ENCODE data around the gene PCDHGA1.
"Not testable (repeated sequence)": the region's sequence is repeated elsewhere in the genome, so short reads cannot be mapped to it uniquely, and the experiment has no call there.

PCDHGA1 gene

GRCh38 chr5:141402553-141403243 lies 72.4 kb downstream of the PCDHGA1 start, which contains the start of gene PCDHGA9:
PCDHGA9 (plus strand) TSS chr5:141402778; CDS start chr5:141402953, 175 bp downstream.
- peaks cover 33% of the 10 kb centered on the region for H3K9me3 ChIP-seq (ENCODE audit: control insufficient read depth, insufficient read depth, low read length)
- H4K20me1 ChIP-seq (ENCODE audit: control insufficient read depth, insufficient read depth, low read depth, low read length): no peaks in the 10 kb centered on the region
- H3K4me2 ChIP-seq (ENCODE audit: low read length): no peak within 1 kb of the TSS
- H3K27me3 ChIP-seq (ENCODE audit: control insufficient read depth, low read length): no peaks in the 10 kb centered on the region
- H3K36me3 ChIP-seq (ENCODE audit: control insufficient read depth, low read length): peaks cover 40% of the 10 kb centered on the region
- peaks cover 16% of the 10 kb centered on the region for H3K79me2 ChIP-seq (ENCODE audit: control insufficient read depth, low read length)
- no peaks in the 10 kb centered on the region for H3K9me2 ChIP-seq (replicated peaks; ENCODE audit: control insufficient read depth, low read length)
- TF ChIP-seq CTCF (IDR thresholded peaks at IDR 0.05; ENCODE audit: low read depth, low read length, poor library complexity, severe bottlenecking): peak; percentile 45
- no peak for TF ChIP-seq EZH2phosphoT487 (IDR thresholded peaks at IDR 0.05; ENCODE audit: borderline replicate concordance, low read length)
- no peaks in the 10 kb centered on the region; the same call in 1 of the 2 replicates for H3F3A ChIP-seq (ENCODE audit: control insufficient read depth, insufficient read depth)
- no peak within 1 kb of the TSS for H3K4me3 ChIP-seq (ENCODE audit: low read length)
- no peaks in the 10 kb centered on the region for H3K4me1 ChIP-seq (ENCODE audit: control insufficient read depth, low read length)
- H3K27ac ChIP-seq (ENCODE audit: low read depth, low read length): no peak within 1 kb of the TSS

GRCh38 chr5:141403387-141403786 lies 73.1 kb downstream of the PCDHGA1 start:
- no peaks in the 10 kb centered on the region for H3K9me2 ChIP-seq (replicated peaks; ENCODE audit: control insufficient read depth, low read length)
- H4K20me1 ChIP-seq (ENCODE audit: control insufficient read depth, insufficient read depth, low read depth, low read length): no peaks in the 10 kb centered on the region
- H3K4me2 ChIP-seq (ENCODE audit: low read length): no peak overlapping the region
- H3K9me3 ChIP-seq (ENCODE audit: control insufficient read depth, insufficient read depth, low read length): peaks cover 33% of the 10 kb centered on the region
- no peaks in the 10 kb centered on the region; the same call in 1 of the 2 replicates for H3F3A ChIP-seq (ENCODE audit: control insufficient read depth, insufficient read depth)
- peaks cover 16% of the 10 kb centered on the region for H3K79me2 ChIP-seq (ENCODE audit: control insufficient read depth, low read length)
- no peak overlapping the region for H3K4me3 ChIP-seq (ENCODE audit: low read length)
- H3K27me3 ChIP-seq (ENCODE audit: control insufficient read depth, low read length): no peaks in the 10 kb centered on the region
- TF ChIP-seq EZH2phosphoT487 (IDR thresholded peaks at IDR 0.05; ENCODE audit: borderline replicate concordance, low read length): no peak
- TF ChIP-seq CTCF (IDR thresholded peaks at IDR 0.05; ENCODE audit: low read depth, low read length, poor library complexity, severe bottlenecking): no peak
- no peaks in the 10 kb centered on the region for H3K4me1 ChIP-seq (ENCODE audit: control insufficient read depth, low read length)
- no peak overlapping the region for H3K27ac ChIP-seq (ENCODE audit: low read depth, low read length)
- peaks cover 40% of the 10 kb centered on the region for H3K36me3 ChIP-seq (ENCODE audit: control insufficient read depth, low read length)

- H3K9me2 ChIP-seq (replicated peaks; ENCODE audit: control insufficient read depth, low read length); H4K20me1 ChIP-seq (ENCODE audit: control insufficient read depth, insufficient read depth, low read depth, low read length); H3K27ac ChIP-seq (ENCODE audit: low read depth, low read length); H3F3A ChIP-seq (ENCODE audit: control insufficient read depth, insufficient read depth); H3K27me3 ChIP-seq (ENCODE audit: control insufficient read depth, low read length); H3K4me2 ChIP-seq (ENCODE audit: low read length); H3K36me3 ChIP-seq (ENCODE audit: control insufficient read depth, low read length); H3K4me1 ChIP-seq (ENCODE audit: control insufficient read depth, low read length); H3K9me3 ChIP-seq (ENCODE audit: control insufficient read depth, insufficient read depth, low read length); H3K4me3 ChIP-seq (ENCODE audit: low read length); H3K79me2 ChIP-seq (ENCODE audit: control insufficient read depth, low read length): not testable (repeated sequence)
Measured at GRCh38 chr5:141407790-141408505, 77.6 kb downstream of the PCDHGA1 start, which contains the start of gene PCDHGB6. PCDHGB6 (plus strand) TSS chr5:141408021; CDS start chr5:141408203, 182 bp downstream.

Measured in DOHH2 (cell line).